NCI-H526 (cell line): ENCODE data around the gene SF3B5.
"Not testable (repeated sequence)": the region's sequence is repeated elsewhere in the genome, so short reads cannot be mapped to it uniquely, and the experiment has no call there.

ENCODE experiments used
- DNase-seq, 2 experiments: peaks; one replicate each; lab custom pipeline; 2025; lab: John Stamatoyannopoulos, UW

The SF3B5 gene

DNA sequence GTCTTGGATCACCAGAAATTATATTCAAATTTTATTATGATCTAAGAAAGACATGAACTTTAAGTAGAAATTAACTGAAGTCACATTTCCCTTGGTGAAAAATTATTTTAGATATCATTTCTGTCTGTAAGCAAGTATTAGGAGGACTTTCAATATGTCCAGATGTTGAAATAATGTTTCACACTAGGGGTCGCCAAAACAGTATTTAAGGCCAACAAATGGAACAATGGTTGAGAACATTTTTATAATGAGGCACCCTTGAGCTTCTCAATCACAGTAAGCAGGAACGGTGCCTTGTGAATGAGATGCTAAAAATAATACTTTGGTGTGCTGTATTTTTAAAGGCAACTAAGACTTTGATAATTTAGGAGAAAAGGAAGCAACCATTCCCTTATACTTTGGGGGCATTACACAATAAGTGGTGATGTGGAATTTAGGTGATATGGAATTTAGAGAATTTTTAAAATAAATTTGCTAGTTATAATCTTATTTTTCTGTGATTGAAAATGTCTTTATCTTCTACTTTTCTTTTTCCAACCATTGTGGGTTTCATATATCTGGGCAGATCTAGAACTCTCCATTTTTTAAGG lies 9.6 kb upstream of the SF3B5 start:
- DNase-seq = peak; percentile 40 to 73

DNA sequence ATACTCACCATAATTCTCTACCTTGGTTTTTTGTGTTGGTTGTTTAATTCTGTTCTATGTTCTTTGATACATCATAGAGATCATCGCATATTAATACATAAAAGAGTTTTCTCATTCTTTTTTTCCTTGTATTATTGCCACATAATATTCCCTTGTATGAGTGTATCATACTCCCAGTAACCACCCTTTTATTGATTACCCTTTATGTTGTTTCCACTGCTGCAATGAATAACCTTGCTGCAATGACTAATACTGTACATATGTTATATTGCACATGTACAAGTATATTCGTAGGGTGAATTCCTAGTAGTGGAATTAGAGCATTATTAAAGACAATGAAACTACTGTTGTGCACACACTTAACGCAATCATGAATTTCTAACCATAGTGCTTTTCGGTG lies 9.1 kb upstream of the SF3B5 start:
- DNase-seq = no peak

DNA sequence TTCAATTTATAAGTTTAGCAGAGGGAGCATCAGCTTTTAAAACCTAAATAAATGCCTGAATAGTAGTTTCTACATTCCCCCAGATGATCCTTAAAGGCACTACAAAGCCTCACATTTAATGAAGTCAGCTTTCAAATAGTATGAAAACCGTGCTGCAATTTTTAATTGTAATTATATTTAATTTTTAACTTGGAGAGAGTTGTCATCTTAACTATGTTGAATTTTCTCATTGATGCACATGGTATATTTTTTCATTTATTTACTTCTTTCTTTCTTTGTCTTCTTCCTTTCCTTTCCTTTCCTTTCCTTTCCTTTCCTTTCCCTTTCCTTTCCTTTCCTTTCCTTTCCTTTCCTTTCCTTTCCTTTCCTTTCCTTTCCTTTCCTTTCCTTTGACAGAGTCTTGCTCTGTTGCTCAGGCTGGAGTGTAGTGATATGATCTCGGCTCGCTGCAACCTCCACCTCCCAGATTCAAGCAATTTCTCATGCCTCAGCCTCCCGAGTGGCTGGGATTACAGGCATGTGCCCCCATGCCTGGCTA lies 7.7 kb upstream of the SF3B5 start:
- DNase-seq = no peak

DNA sequence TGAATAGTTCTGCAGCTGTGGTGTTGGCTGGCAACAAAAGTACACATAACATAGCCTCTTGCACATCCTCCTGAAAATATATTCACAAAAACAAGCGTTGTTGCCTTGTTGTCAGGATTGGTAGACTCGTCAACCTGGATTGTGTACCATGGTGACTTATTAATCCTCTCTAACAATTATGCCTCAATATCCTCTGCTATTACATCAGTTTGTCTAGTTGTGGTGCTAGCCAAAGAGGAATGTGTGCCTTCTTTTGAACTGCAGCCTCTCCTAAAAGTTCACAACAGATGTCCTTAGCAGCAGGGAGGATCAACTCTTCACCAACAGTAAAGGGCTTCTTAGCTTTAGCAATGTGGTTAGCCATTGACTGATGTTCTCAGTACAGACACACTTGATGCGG lies 3.6 kb upstream of the SF3B5 start:
- DNase-seq = no peak

DNA sequence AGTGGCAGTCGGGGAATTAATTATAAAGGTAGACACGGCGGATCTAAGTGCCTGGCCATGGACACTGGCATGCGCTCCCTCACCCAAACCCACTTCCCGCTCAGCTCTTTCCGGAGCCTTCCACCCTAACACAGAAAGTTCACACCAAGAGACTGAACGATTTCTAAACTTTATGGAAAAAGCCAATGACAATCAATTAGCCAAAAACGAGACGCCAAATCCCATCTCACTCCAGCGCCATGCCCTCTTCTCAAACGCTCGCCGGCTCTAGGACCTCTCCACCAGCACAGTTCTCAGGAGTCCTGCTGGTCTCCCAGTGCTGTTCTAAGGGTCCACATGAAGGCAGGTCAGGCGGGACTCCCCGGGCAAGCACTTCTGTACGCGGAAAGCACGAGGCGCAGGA lies 641 bp downstream of the SF3B5 start:
- no peak for DNase-seq

DNA sequence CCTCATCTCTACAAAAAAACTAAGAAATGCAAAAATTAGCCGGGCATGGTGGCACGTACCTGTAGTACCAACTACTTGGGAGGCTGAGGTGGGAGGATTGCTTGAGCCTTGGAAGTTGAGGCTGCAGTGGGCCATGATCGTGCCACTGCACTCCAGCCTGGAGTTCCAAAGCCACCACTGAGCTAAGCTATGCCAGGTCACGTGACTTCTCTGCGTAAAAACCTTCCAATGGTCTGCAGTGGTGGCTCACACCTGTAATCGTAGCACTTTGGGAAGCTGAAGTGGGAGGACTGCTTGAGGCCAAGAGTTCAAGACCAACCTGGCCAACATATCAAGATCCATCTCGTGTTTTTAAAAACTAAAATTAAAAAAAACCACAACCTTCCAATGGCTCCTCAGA lies 1.7 kb downstream of the SF3B5 start:
- no peak for DNase-seq

DNA sequence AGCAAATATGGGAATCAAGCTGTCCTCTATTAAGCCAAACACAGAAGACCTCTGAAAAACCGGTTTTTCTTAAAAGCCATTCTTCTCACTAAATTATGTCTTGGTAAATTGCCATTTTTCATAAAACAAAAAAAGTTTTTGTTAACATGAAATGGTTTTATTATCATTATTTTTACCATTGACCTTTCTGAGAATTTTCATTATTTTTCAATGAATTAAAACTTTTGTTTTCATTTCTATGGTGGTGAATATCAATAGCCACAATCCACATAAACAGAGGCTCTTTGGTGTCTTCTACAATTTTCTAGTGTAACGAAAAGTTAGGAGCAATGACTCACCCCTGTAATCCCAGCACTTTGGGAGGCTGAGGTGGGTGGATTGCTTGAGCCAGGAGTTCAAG lies 2.1 kb downstream of the SF3B5 start:
- DNase-seq = no peak

DNA sequence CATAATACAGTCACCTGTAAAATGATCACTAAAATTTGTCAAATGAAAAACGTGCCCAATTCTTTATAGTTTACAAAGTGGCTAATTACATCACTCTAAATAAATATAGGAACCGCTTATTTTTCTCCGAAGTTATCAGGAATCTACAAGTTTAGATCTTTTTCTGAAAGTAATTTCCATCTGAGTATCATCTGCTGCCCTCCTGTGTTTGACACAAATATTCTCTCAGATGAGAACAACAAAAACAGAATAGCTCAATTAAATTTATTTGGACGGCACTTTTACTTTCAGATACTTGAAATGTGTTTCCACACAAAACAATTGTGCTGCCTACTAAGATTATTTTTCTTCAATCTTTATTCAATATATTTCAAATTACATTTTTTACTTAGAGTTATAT lies 5.0 kb downstream of the SF3B5 start:
- no peak for DNase-seq

DNA sequence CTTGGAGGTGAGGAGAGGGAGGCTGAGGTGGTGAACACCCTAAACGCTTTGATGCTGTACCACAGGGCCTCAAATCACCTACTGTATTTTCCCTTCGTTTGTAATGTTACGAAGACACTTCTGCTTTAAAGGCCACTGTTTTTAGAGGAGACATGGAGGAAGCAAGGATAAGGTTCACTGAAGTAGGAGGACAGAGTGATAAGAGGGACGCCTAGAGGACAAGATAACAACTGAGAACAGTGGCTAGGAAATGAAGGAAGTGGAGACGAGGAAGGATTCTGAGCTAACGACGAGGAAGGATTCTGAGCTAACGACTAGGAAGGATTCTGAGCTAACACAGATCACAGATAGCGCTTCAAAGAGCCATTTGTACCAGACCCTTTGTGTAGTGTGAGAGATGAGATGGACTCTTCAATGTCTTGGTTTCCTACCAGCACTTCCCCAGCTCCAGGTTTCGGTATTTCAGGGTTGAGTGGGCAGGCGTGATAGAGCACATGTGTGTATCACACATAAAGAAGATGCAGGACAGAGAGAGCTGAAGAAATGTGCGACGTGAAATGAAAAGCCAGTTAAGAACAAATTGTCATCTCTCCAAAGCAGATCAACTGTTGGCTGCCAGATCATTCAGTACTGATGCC lies 7.5 kb downstream of the SF3B5 start:
- no peak for DNase-seq

DNA sequence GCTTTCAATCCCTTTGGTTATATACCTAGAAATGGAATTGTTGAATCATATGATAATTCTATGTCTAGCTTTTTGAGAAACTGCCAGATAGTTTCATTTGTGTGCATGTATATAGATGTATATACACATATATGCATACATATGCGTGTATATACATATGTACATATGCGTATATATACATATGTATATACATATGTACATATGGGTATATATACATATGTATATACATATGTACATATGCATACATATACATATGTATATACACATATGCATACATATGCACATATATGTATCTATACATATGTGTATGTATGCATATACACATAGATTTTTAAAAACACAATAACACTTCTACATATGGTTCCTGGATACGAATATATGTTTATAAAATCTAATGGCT lies 8.4 kb downstream of the SF3B5 start:
- no peak for DNase-seq

DNA sequence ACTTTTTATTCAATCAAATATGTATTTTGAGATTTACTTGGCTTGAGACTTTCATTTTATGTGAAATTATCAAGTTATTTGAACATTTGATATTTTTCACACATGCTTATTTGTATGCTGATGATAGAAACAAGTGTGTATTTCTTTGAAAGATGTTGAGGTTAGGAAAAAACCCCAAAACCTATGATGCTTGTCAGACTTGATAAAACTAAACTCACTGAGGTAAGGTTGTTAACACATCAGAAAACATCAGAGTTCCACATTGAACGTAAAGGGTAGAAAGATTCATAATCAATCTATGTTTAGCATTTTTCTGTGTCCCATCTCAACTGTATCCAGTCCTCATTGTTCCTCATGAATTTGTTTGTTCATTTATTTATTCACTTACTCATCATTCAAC lies 12.2 kb downstream of the SF3B5 start:
- no peak for DNase-seq

DNA sequence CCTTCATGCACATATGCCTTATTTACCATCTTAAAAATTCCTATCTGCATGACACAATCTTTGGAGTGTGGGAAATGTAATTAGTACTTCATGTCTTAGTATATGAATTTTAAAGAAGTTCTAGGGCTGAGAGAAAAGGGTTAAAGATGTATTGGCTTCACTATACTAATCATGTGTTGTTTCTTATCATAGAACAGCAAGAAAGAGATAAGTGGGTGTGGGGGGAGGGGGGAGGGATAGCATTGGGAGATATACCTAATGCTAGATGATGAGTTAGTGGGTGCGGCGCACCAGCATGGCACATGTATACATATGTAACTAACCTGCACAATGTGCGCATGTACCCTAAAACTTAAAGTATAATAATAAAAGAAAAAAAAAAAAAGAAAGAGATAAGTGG lies 13.0 kb downstream of the SF3B5 start:
- DNase-seq = not testable (repeated sequence)

DNA sequence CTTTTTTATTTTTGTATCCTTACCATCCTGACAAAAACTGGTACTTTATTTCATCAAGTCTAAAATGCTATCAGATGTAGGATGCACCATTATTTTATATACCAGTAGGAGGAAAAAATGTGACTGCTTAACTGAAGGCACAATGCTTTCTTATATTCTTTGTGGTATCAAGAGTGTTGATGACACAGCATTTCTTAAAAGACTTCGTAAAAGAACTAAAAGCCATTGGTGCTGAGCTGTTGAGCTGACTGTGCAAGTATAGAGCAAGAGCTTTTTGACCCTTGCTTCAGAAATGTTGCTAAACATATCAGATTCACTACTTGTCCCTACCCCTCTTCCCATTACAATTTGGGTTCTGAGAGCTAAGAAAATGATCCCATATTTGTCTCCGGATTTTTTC lies 17.5 kb downstream of the SF3B5 start:
- no peak for DNase-seq

DNA sequence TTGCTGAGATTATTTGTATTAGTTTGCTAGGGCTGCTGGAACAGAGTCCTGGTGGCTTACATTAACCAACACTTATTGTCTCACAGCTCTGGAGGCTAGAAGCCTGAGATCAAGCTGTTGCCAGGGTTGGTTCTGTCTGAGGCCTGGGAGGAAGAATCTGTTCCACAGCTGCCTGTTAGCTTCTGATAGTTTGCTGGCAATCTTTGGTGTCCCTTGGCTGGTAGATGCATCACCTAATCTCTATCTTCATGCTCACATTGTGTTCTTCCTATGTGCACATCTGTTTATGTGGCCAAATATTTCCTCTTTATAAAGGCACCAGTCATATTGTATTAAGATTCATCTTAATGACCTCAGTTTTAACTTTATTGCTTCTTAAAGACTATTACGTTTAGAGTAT lies 19.5 kb downstream of the SF3B5 start:
- DNase-seq = no peak

DNA sequence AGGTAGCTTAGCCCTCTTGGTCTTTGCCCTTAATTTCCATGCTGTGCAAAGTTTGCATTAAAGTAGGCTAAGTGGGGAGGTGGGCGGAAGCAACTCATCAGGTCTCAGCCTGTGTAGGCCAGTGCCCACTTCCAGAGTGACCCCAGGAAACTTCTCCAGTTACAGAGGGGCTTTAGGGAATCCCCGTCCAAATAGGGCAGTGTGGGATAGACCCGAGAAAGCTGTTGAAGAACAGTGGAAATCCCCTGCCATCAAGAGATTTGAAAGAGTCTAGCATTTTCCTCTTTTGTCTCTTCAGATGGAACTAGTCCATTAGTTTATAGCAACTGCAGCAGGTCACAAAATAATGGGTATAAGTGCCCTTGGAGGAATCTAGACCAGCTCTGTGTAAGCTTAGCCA lies 20.2 kb downstream of the SF3B5 start:
- DNase-seq = no peak

DNA sequence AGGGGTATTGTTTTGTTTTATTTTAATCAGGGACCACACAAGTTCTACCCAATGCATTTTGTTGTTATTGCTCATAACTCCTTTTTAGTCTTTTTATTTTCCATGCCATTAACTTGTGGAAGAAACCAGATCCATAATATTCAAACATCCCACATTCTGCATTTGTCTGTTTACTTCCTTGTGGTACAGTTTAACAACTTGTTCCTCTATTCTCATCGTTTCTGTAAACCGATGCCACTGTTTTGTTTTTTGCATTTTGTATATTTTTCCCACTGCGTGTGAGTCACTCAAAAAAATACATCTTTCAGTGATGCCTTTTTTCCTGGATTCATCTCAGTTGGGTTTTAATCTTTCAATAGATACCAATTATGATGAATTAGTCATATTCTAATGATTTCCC lies 22.3 kb downstream of the SF3B5 start:
- no peak for DNase-seq

DNA sequence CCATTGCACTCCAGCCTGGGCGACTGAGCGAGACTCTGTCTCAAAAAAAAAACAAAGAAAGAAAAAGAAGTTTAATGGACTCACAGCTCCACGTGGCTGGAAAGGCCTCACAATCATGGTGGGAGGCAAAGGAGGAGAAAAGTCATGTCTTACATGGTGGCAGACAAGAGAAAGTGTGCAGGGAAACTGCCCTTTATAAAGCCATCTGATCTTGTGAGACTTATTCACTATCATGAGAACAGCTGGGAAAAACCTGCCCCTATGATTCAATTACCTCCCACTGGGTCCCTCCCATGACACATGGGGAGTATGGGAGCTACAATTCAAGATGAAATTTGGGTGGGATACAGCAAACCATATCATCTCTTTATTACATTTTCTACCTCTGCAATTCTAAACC lies 25.9 kb downstream of the SF3B5 start:
- DNase-seq = no peak

DNA sequence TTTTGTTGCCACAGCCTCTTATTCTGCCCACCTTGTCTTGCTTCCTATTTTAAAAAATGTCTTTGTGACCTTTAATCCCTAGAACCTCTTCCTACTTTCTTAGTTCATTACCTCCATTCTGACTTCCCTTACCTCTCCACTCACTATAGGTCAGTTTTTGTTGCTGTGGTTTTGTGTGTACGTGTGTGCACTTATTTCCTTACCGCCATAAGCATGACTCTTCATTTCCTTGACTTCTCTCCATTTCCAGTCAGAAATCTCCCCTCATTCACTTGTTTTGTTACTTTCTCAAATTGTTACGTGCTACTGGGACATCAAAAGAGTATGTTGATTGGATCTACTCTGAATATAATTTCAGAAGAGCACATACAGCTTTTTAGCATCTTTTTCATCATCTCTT lies 26.6 kb downstream of the SF3B5 start:
- no peak for DNase-seq

DNA sequence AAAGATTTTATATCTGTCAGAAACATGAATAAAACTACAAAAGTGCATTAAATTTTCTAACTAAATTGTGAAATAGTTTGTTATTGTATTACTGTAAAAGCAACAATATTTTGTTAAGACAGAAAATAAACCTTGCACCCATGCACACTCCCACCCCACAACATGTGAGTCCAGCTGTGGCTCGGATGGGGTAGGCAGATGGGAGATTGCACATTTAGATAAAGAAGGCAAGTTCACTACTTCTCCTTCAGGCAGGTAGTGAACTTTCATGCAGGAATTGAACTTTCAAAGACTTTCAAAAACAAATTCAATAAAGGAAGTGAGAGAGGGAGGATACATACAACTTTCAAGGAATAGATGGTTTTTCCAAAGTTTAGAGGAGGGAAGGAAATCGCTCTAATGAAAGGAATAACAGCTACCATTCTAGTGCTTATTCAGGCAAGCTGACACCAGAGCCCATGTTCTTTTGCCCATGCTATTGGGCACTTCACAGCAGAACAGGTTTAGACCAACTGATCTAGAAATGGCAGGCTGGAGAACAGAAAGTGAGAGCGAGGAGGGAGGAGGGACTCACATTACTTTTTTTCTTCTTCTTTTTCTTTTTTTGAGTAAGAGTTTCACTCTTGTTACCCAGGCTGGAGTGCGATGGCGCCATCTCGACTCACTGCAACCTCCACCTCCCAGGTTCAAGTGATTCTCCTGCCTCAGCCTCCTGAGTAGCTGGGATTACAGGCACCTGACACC lies 28.5 kb downstream of the SF3B5 start:
- DNase-seq = no peak

DNA sequence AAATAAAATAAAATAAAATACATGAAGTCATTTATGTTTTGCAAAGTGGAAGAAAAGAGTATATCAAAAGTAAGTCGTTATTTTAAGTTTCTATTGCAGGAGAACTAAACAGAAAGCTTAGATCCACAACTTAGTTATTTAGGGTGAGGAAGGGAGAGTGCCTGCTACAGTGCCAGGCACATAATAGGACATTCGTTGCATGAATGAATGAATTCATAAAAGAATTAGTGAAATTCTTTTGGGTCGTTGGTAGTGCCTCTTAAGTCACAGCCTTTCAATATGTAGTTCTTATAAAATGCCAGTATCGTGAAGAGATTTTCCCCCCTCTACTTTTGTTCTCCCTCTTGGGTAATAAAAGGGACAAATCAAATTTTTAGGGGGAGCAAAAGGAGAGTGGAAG lies 29.1 kb downstream of the SF3B5 start:
- no peak for DNase-seq

DNA sequence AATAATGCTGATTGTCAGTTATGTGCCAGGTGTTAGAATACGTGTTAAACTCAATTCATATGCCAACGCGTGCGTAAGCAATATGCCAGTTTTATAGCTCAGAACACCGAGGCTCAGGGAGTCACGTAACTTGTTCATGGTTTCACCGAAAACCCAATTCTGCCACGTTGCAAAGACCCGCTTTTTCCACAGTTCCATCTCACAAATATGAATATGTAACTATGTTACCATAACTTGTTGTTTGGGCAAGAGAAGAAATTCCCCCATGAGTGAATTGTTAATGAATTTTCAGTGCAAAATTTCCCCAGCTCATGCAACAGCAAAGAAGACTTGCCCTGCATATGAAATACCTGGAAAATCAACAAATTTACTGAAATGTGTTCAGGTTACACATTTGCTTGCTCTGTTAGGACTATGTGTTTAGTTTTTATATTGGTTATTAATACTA lies 30.1 kb downstream of the SF3B5 start:
- no peak for DNase-seq

DNA sequence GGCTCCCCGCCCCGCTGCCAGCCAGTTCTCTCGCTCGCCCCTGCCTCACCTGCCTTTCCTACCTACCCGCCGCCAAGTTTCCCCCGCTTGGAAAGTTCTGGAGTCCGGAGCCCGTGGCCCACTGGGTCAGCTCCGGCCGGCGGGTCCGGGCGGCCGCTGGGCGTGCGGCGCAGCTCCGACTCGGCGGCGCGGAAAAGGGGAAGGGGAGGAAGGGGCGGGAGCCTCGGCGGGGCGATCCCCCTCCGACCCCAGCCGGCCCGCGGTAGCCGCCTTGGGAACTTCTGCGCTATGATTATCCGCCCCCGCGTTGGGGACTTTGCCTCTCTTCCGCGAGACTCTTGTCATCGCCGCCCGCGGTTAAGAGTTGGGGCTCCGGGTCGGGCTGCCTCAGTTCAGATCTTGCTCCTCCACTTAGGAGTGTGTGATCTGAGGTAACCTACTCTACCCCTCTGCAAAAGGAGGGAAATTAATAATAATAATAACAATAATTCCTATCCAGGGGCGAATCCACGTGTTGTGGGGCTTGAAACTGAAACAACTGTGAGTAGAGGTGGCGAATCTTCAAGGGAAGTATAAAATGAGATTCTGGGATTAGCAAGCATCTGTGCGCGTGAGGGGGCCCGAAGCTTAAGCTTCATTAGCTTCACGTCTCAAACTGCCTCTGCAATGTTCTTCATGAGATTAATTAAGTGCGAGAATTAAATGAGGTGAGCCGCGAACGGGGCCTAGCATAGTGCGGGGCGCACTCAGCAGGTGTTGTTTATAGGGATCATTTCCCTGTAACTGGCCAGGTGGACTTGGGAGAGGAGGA lies 30.8 kb downstream of the SF3B5 start:
- peak; percentile 11 to 62 for DNase-seq
